B cell (primary cell): Measurements from ENCODE around the gene ZEB1. TPM values are rescaled to one million over a fixed set of nuclear protein-coding genes. Genes with fewer than 3 reads are reported as not detected.

Experiments
- ATAC-seq: fragments of 200-7000 bp; cut with Tn5 transposase; one replicate; pipeline ENCODE4 v1.10.0; 2021; ENCODE audit warnings: low read depth, mild to moderate bottlenecking, moderate number of reproducible peaks, moderate library complexity
- CTCF ChIA-PET: fragments of 350-600 bp; sonication (Branson Sonifier 250); formaldehyde crosslinking; loops from one replicate; lab custom pipeline; 2021; ENCODE audit warnings: antibody characterized with exemption, inconsistent platforms; lab: Charles Lee
- POLR2A ChIA-PET: fragments of 350-600 bp; sonication (Branson Sonifier 250); formaldehyde crosslinking; loops from one replicate; lab custom pipeline; 2021; ENCODE audit warnings: antibody characterized with exemption; lab: Charles Lee
- DNase-seq: peaks from one replicate; pipeline ENCODE4 v3.0.0; 2013
- H2AFZ ChIP-seq: 2 replicates; pipeline ENCODE4 v1.6.1; 2012; ENCODE audit warnings: mild to moderate bottlenecking, low read depth, low read length; ENCODE audit not compliant: insufficient read depth, poor library complexity, severe bottlenecking
- H3K27ac ChIP-seq, 2 donors: 1 replicate in 1 of 2; 2 replicates in 1 of 2; pipeline ENCODE4 v1.5.1; 2012 to 2013; ENCODE audit warnings: low read length in 2 of 2, mild to moderate bottlenecking in 2 of 2, moderate library complexity in 1 of 2
- H3K27me3 ChIP-seq, 4 experiments: fragments of 200-600 bp in 1 of 4; sonication (generic) in 1 of 4; replicated peaks in 1 of 4; 1 replicate in 2 of 4; 2 replicates in 2 of 4; pipeline versions ENCODE4 v1.6.1 to v1.7.0; 2013 to 2016; ENCODE audit warnings: low read length in 3 of 4, mild to moderate bottlenecking in 2 of 4, mixed read lengths in 1 of 4, moderate library complexity in 1 of 4; ENCODE audit not compliant: insufficient read depth in 4 of 4, control insufficient read depth in 3 of 4; ENCODE audit errors: control extremely low read depth in 1 of 4
- H3K36me3 ChIP-seq, 2 experiments: replicated peaks in 1 of 2; 1 replicate in 1 of 2; 2 replicates in 1 of 2; pipeline versions ENCODE4 v1.6.1 to v1.7.1; 2013; ENCODE audit warnings: low read length in 1 of 2; ENCODE audit not compliant: insufficient read depth in 2 of 2, control insufficient read depth in 1 of 2; ENCODE audit errors: control extremely low read depth in 1 of 2, extremely low read depth in 1 of 2
- H3K4me1 ChIP-seq, 2 donors: fragments of 200-600 bp in 1 of 2; sonication (generic) in 1 of 2; 1 replicate in 1 of 2; 2 replicates in 1 of 2; pipeline versions ENCODE4 v1.5.1 to v1.6.1; 2013 to 2017; ENCODE audit warnings: low read length in 2 of 2; ENCODE audit not compliant: control insufficient read depth in 2 of 2, insufficient read depth in 2 of 2
- H3K4me2 ChIP-seq: replicated peaks from 2 replicates; pipeline ENCODE3; 2012; ENCODE audit warnings: mild to moderate bottlenecking, low read depth, low read length; ENCODE audit not compliant: poor library complexity, severe bottlenecking
- H3K4me3 ChIP-seq, 5 experiments: fragments of 200-600 bp in 1 of 5; sonication (generic) in 1 of 5; 1 replicate in 3 of 5; 2 replicates in 2 of 5; pipeline versions ENCODE4 v1.5.1 to v1.7.0; 2011 to 2016; ENCODE audit warnings: low read length in 4 of 5, mild to moderate bottlenecking in 4 of 5, low read depth in 2 of 5, control low read depth in 1 of 5, moderate library complexity in 1 of 5; ENCODE audit not compliant: insufficient read depth in 1 of 5; ENCODE audit errors: control extremely low read depth in 1 of 5, extremely low read depth in 1 of 5
- H3K79me2 ChIP-seq: fragments of 200-600 bp; sonication (generic); one replicate; pipeline ENCODE4 v1.6.0; 2016; ENCODE audit warnings: low read length; ENCODE audit not compliant: control insufficient read depth, insufficient read depth
- H3K9ac ChIP-seq: fragments of 200-600 bp; sonication (generic); 2 replicates; pipeline ENCODE4 v1.6.1; 2017; ENCODE audit warnings: mild to moderate bottlenecking, low read length, moderate library complexity
- H3K9me3 ChIP-seq, 3 donors: one replicate each; pipeline versions ENCODE4 v1.6.1 to v1.7.1; 2013; ENCODE audit warnings: low read length in 2 of 3; ENCODE audit not compliant: control insufficient read depth in 2 of 3, insufficient read depth in 1 of 3; ENCODE audit errors: control extremely low read depth in 1 of 3
- H4K20me1 ChIP-seq: 2 replicates; pipeline ENCODE4 v1.6.0; 2012; ENCODE audit warnings: mild to moderate bottlenecking, low read length; ENCODE audit not compliant: insufficient read depth, control insufficient read depth, poor library complexity, severe bottlenecking
- H3K27ac Mint-ChIP-seq: one replicate; pipeline ENCODE4 v1.8.0; 2021; ENCODE audit warnings: mixed read lengths
- H3K27me3 Mint-ChIP-seq: one replicate; pipeline ENCODE4 v1.8.0; 2021; ENCODE audit warnings: mixed read lengths
- H3K4me1 Mint-ChIP-seq: one replicate; pipeline ENCODE4 v1.8.0; 2021; ENCODE audit warnings: mixed read lengths
- H3K4me3 Mint-ChIP-seq: one replicate; pipeline ENCODE4 v1.8.0; 2021; ENCODE audit warnings: mixed read lengths
- H3K9me3 Mint-ChIP-seq: one replicate; pipeline ENCODE4 v1.8.0; 2022; ENCODE audit warnings: mixed read lengths; ENCODE audit not compliant: insufficient read depth
- CTCF ChIP-seq: fragments of 200-600 bp; IDR thresholded peaks from one replicate; pipeline ENCODE4 v1.8.0; 2022; ENCODE audit warnings: antibody characterized with exemption, mild to moderate bottlenecking
- EZH2 ChIP-seq: IDR thresholded peaks from 2 replicates; pipeline ENCODE4 v1.6.1; 2012; ENCODE audit warnings: borderline replicate concordance, low read depth, mild to moderate bottlenecking, moderate library complexity, low read length; ENCODE audit not compliant: insufficient read depth, poor library complexity, severe bottlenecking
- WGBS: methylation state at CpG from one replicate; pipeline ENCODE4 v1.1.5; 2013; ENCODE audit warnings: missing lambda C conversion rate; ENCODE audit not compliant: insufficient coverage; 5-methylcytosine and 5-hydroxymethylcytosine counted together
- intact Hi-C: fragments of 100-400 bp; cut with micrococcal nuclease; formaldehyde crosslinking; loops from one replicate; pipeline ENCODE4 v1.10.0; 2022
- polyA plus RNA-seq: library from polyadenylated mRNA; depleted of rRNA; stranded (reverse); fragments of >200 nt; gene quantifications from 2 replicates; pipeline ENCODE4 v1.2.3, GENCODE V29; 2012
- total RNA-seq, 2 donors: library from RNA; stranded (reverse); fragments of 120-200 nt in 1 of 2; gene quantifications; 1 replicate in 1 of 2; 2 replicates in 1 of 2; pipeline versions ENCODE4 v1.2.3 to v1.2.4, GENCODE V29; 2013 to 2022

The ZEB1 gene
- total and polyA plus RNA-seq, 2 donors (not counting 1 experiment from before 2014, with no cell fraction given): 11.2 to 96.7 TPM

DNA sequence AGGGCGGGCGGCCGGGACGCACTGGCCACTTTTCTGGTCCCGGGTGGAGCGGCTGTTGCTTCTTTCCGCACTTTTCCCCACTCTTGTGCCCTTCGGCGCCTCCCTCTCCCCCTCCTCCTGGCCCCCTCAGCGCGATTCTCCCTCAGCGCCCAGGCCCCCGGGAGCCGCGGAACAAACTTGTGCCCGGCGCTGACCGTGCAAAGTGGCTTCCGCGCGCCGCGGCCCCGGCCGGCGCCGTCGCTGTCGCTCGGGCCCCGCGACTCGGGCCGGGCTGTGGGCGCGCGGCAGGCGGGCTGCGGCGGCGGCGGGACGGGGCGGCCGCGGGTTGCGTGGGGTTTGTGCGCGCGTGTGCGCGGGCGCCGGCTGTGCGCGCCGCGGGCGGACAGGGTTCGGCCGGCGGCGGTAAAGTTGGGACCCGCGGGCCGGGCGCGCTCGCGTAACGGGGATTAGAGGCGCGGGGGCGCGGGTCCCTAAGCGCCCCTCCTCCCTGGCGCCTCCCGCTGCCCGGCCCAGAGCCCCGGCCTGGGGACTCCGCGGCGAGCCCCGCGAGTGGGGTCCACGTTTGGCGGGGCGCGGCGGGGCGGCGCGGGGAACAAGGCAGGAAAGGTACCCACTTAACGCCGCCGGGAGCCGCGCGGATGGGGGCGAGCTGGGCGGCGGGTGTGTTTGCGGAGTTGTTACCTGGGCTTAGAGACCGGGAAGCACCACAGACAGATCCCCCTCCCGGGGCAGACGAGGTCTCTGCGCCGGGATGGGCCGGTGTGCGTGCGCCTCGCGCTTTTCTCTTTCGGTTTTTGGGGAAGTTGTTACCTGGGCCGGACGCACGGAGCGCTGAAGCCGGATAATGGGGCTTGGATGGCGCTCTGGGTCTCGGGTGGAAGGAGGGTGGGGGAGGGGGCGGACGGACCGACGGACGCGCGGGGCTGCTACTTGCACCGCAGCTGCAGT, 860 bp downstream of the ZEB1 start:
- H3K27me3 Mint-ChIP-seq: no peaks in the 10 kb centered on the region
- H3K4me1 ChIP-seq: peaks cover 13 to 16% of the 10 kb centered on the region in 2 donors
- TF ChIP-seq EZH2: no peak
- no peak for TF ChIP-seq CTCF
- H3K4me3 ChIP-seq: peak overlapping the region; percentile 85 to 95 (median 90)
- H4K20me1 ChIP-seq: peaks cover 17% of the 10 kb centered on the region
- CTCF ChIA-PET: no interaction called here
- POLR2A ChIA-PET: interaction anchor here (0.6 to 0.7 kb wide), 2 partner anchors 297 to 1600 kb away, joined by 4 to 5 read pairs; no protein-coding TSS in a partner anchor
- H3K27me3 ChIP-seq: no peaks in the 10 kb centered on the region
- H3K9ac ChIP-seq: peak overlapping the region; percentile 92
- ATAC-seq: no peak
- H3K36me3 ChIP-seq: no peaks in the 10 kb centered on the region
- H3K9me3 Mint-ChIP-seq: no peaks in the 10 kb centered on the region
- WGBS: under 1% methylated on average over 123 of the region's 129 CpGs
- intact Hi-C loops: loop anchor here (1.0 to 10.0 kb wide), 8 partner anchors 187 to 1127 kb away; partner anchors contain the start of genes ARHGAP12, CCDC7 and KIF5B
- peak overlapping the region; percentile 86 for H2AFZ ChIP-seq
- peaks cover 36% of the 10 kb centered on the region for H3K4me1 Mint-ChIP-seq
- H3K4me3 Mint-ChIP-seq: peak overlapping the region; percentile 96
- H3K27ac Mint-ChIP-seq: peak overlapping the region; percentile 98
- peak; percentile 83 for DNase-seq
- peak overlapping the region; percentile 59 to 89 for H3K27ac ChIP-seq
- H3K79me2 ChIP-seq: peaks cover 61% of the 10 kb centered on the region
- H3K4me2 ChIP-seq: peak overlapping the region; percentile 89
- H3K9me3 ChIP-seq: no peaks in the 10 kb centered on the region
